HepG2 (cell line): ENCODE results near the gene PPM1F. TPM values are rescaled to one million over a fixed set of nuclear protein-coding genes. Genes with fewer than 3 reads are reported as not detected.

Source experiments
- CBFB ChIP-seq: sonication (generic); formaldehyde crosslinking; IDR thresholded peaks from 2 replicates; pipeline ENCODE4 v1.4.0; 2020; ENCODE audit warnings: missing genetic modification reagents
- CREB1 ChIP-seq, 2 experiments: fragments of 450-650 bp in 1 of 2; IDR thresholded peaks; 2 replicates each; pipeline ENCODE4 v1.6.1; 2016 to 2017; ENCODE audit warnings: control low read depth in 1 of 2, mild to moderate bottlenecking in 1 of 2, missing compliant biosample characterization in 1 of 2, missing genetic modification characterization in 1 of 2
- CTCF ChIP-seq: sonication (generic); formaldehyde crosslinking; IDR thresholded peaks from 2 replicates; pipeline ENCODE4 v1.5.0; 2020; ENCODE audit warnings: mild to moderate bottlenecking, missing genetic modification reagents, moderate library complexity
- FOSL2 ChIP-seq: sonication (generic); formaldehyde crosslinking; IDR thresholded peaks from 2 replicates; pipeline ENCODE4 v1.4.0; 2020; ENCODE audit warnings: missing genetic modification reagents
- ISL2 ChIP-seq: sonication (generic); formaldehyde crosslinking; IDR thresholded peaks from 2 replicates; pipeline ENCODE4 v1.5.0; 2020; ENCODE audit warnings: missing genetic modification reagents
- KDM1A ChIP-seq: IDR thresholded peaks from 2 replicates; pipeline ENCODE4 v1.6.1; 2016; ENCODE audit warnings: missing compliant biosample characterization
- MTF2 ChIP-seq: sonication (generic); formaldehyde crosslinking; IDR thresholded peaks from 2 replicates; pipeline ENCODE4 v1.5.0; 2020; ENCODE audit warnings: missing genetic modification reagents, borderline replicate concordance
- PAF1 ChIP-seq: IDR thresholded peaks from 2 replicates; pipeline ENCODE4 v1.6.1; 2016; ENCODE audit warnings: missing genetic modification reagents, missing compliant biosample characterization
- PLSCR1 ChIP-seq: sonication (generic); formaldehyde crosslinking; IDR thresholded peaks from 2 replicates; pipeline ENCODE4 v1.5.0; 2020; ENCODE audit warnings: missing genetic modification reagents, mild to moderate bottlenecking, borderline replicate concordance
- SMC3 ChIP-seq: IDR thresholded peaks from 2 replicates; pipeline ENCODE4 v1.6.1; 2011; ENCODE audit warnings: low read length, improper control_type of control experiment
- THAP8 ChIP-seq: sonication (generic); formaldehyde crosslinking; IDR thresholded peaks from 2 replicates; pipeline ENCODE4 v1.5.1; 2020; ENCODE audit warnings: missing genetic modification reagents, mild to moderate bottlenecking, borderline replicate concordance
- ZBTB38 ChIP-seq: sonication (generic); formaldehyde crosslinking; IDR thresholded peaks from 2 replicates; pipeline ENCODE4 v1.5.1; 2020; ENCODE audit warnings: mild to moderate bottlenecking, missing genetic modification reagents
- ZGPAT ChIP-seq: IDR thresholded peaks from 2 replicates; pipeline ENCODE4 v1.6.1; 2016; ENCODE audit warnings: mild to moderate bottlenecking
- ZMYM4 ChIP-seq: sonication (generic); formaldehyde crosslinking; IDR thresholded peaks from 2 replicates; pipeline ENCODE4 v1.8.1; 2023; ENCODE audit warnings: mild to moderate bottlenecking, missing genetic modification reagents
- ZNF224 ChIP-seq: sonication (generic); formaldehyde crosslinking; IDR thresholded peaks from 2 replicates; pipeline ENCODE4 v1.5.0; 2020; ENCODE audit warnings: mild to moderate bottlenecking, missing genetic modification reagents
- ZNF34 ChIP-seq: sonication (generic); formaldehyde crosslinking; IDR thresholded peaks from 2 replicates; pipeline ENCODE4 v1.4.0; 2020; ENCODE audit warnings: mild to moderate bottlenecking, missing genetic modification reagents, borderline replicate concordance
- ZNF343 ChIP-seq: sonication (generic); formaldehyde crosslinking; IDR thresholded peaks from 2 replicates; pipeline ENCODE4 v1.4.0; 2020; ENCODE audit warnings: mild to moderate bottlenecking, missing genetic modification reagents
- ZNF430 ChIP-seq: sonication (generic); formaldehyde crosslinking; IDR thresholded peaks from 2 replicates; pipeline ENCODE4 v1.9.0; 2021; ENCODE audit warnings: mild to moderate bottlenecking, missing genetic modification reagents
- ZNF557 ChIP-seq: sonication (generic); formaldehyde crosslinking; IDR thresholded peaks from 2 replicates; pipeline ENCODE4 v1.4.0; 2020; ENCODE audit warnings: missing genetic modification reagents
- ZNF773 ChIP-seq: sonication (generic); formaldehyde crosslinking; IDR thresholded peaks from 2 replicates; pipeline ENCODE4 v1.4.0; 2020; ENCODE audit warnings: missing genetic modification reagents, borderline replicate concordance
- polyA plus RNA-seq, 8 experiments: library from polyadenylated mRNA; depleted of rRNA in 3 of 8; stranded (reverse) in 7 of 8; unstranded in 1 of 8; fragments of >200 nt; fragmentation: Illumina TruSeq in 4 of 8; extraction: Trizol in 4 of 8; gene quantifications; 2 replicates each; pipeline versions ENCODE4 v1.2.1 to v1.2.3, GENCODE V29; 2011 to 2016; ENCODE audit warnings: low read depth in 4 of 8, missing spikeins in 1 of 8, mixed read lengths in 1 of 8; ENCODE audit not compliant: insufficient read depth in 1 of 8
- total RNA-seq, 5 experiments: library from RNA; depleted of rRNA; stranded (reverse); fragments of >200 nt; fragmentation: Illumina TruSeq; extraction: Trizol; gene quantifications; 2 replicates each; pipeline ENCODE4 v1.2.3, GENCODE V29; 2016; ENCODE audit warnings: low read depth in 1 of 5

Gene PPM1F
- total and polyA plus RNA-seq, 2 of the 13 experiments (the other 11 are each of a cell fraction or from before 2014, with no cell fraction given) = 11.0 to 19.6 TPM

- 0 out of 2 replicates have a peak, but pooled peaks have one; percentile 57 for TF ChIP-seq ZNF430
- TF ChIP-seq PLSCR1 (CRISPR knock-in tag) = 0 out of 2 replicates have a peak, but pooled peaks have one; percentile 70
- no peak for TF ChIP-seq SMC3
- no peak for TF ChIP-seq CREB1 (IDR thresholded peaks at IDR 0.05)
- peak; percentile 62; the same call in 1 of the 2 replicates for TF ChIP-seq CREB1 (CRISPR knock-in tag; IDR thresholded peaks at IDR 0.05)
- 0 out of 2 replicates have a peak, but pooled peaks have one; percentile 15 for TF ChIP-seq KDM1A (CRISPR knock-in tag)
- TF ChIP-seq THAP8 (CRISPR knock-in tag) = no peak
- TF ChIP-seq ZNF224 (CRISPR knock-in tag) = 0 out of 2 replicates have a peak, but pooled peaks have one; percentile 82
- TF ChIP-seq FOSL2 (CRISPR knock-in tag) = peak; percentile 67
- TF ChIP-seq ZNF557 = peak; percentile 79; the same call in 1 of the 2 replicates
- no peak for TF ChIP-seq PAF1
- peak; percentile 73 for TF ChIP-seq ZNF343
- TF ChIP-seq ZGPAT (CRISPR knock-in tag) = peak; percentile 96
- TF ChIP-seq MTF2 = no peak
- peak; percentile 86 for TF ChIP-seq ZMYM4 (CRISPR knock-in tag)
- peak; percentile 97 for TF ChIP-seq ZBTB38 (CRISPR knock-in tag)
- TF ChIP-seq ISL2 = peak; percentile 92
- peak; percentile 85; the same call in 1 of the 2 replicates for TF ChIP-seq ZNF34
- 0 out of 2 replicates have a peak, but pooled peaks have one; percentile 64 for TF ChIP-seq ZNF773 (CRISPR knock-in tag)
- peak; percentile 96 for TF ChIP-seq CBFB (CRISPR knock-in tag)
- TF ChIP-seq CTCF (CRISPR knock-in tag) = peak; percentile 26; the same call in 1 of the 2 replicates
Observed at GRCh38 chr22:21982338-21982965, 29.8 kb upstream of the PPM1F start, which contains the start of gene TOP3B (continued).
